NB4 (cell line): ENCODE measurements around the gene STX8.
"Not testable (repeated sequence)": the region's sequence is repeated elsewhere in the genome, so short reads cannot be mapped to it uniquely, and the experiment has no call there.

Source experiments
- DNase-seq: peaks from one replicate; pipeline ENCODE4 v3.0.0; 2010; ENCODE audit warnings: low read depth
- H3K4me3 ChIP-seq: one replicate; pipeline ENCODE4 v1.5.1; 2011; ENCODE audit warnings: mild to moderate bottlenecking, low read depth, low read length, moderate library complexity
- CTCF ChIP-seq: IDR thresholded peaks from one replicate; pipeline ENCODE4 v1.5.1; 2012; ENCODE audit warnings: low read depth, low read length
- MAX ChIP-seq: IDR thresholded peaks from 2 replicates; pipeline ENCODE4 v1.6.1; 2011; ENCODE audit warnings: low read depth, low read length
- MYC ChIP-seq: IDR thresholded peaks from 2 replicates; pipeline ENCODE4 v1.6.1; 2011; ENCODE audit warnings: low read depth, low read length
- POLR2A ChIP-seq: IDR thresholded peaks from 2 replicates; pipeline ENCODE4 v1.6.1; 2011; ENCODE audit warnings: mild to moderate bottlenecking; ENCODE audit not compliant: insufficient read length; ENCODE audit errors: extremely low read depth

Gene STX8

GRCh38 chr17:9363440-9364350, 211.9 kb downstream of the STX8 start:
- no peak overlapping the region for H3K4me3 ChIP-seq
- DNase-seq, result no peak
- TF ChIP-seq MYC (no peak), CTCF (no peak), MAX (no peak), POLR2A (no peak)

- no peak overlapping the region for H3K4me3 ChIP-seq
- DNase-seq, result no peak
- TF ChIP-seq POLR2A, result no peak
- no peak for TF ChIP-seq CTCF
- TF ChIP-seq MYC, result no peak
- no peak for TF ChIP-seq MAX
Observed at GRCh38 chr17:9361188-9361955, 214.2 kb downstream of the STX8 start.

- no peak for DNase-seq
- TF ChIP-seq MAX (no peak), CTCF (no peak), MYC (no peak), POLR2A (no peak)
- H3K4me3 ChIP-seq, result no peak overlapping the region
Observed at GRCh38 chr17:9360677-9361081, 214.9 kb downstream of the STX8 start.

GRCh38 chr17:9356488-9356911, 219.1 kb downstream of the STX8 start:
- DNase-seq, result no peak
- no peak overlapping the region for H3K4me3 ChIP-seq
- TF ChIP-seq CTCF, result no peak
- no peak for TF ChIP-seq POLR2A
- no peak for TF ChIP-seq MYC
- no peak for TF ChIP-seq MAX

GRCh38 chr17:9355846-9356245, 219.8 kb downstream of the STX8 start:
- no peak for DNase-seq
- H3K4me3 ChIP-seq, result no peak overlapping the region
- no peak for TF ChIP-seq CTCF
- no peak for TF ChIP-seq MAX
- TF ChIP-seq MYC, result no peak
- TF ChIP-seq POLR2A, result no peak

- not testable (repeated sequence) for H3K4me3 ChIP-seq, DNase-seq
Observed at GRCh38 chr17:9355231-9355630, 220.4 kb downstream of the STX8 start.
